Measurements from ENCODE around the gene OSBPL7. TPM values are rescaled to one million over a fixed set of nuclear protein-coding genes. Genes with fewer than 3 reads are reported as not detected.
A peak's percentile ranks its signal among the peaks of the same experiment; 100 is the strongest.

Gene OSBPL7
- total RNA-seq, 1 donor from 2014 or later = 4.4 TPM

DNA sequence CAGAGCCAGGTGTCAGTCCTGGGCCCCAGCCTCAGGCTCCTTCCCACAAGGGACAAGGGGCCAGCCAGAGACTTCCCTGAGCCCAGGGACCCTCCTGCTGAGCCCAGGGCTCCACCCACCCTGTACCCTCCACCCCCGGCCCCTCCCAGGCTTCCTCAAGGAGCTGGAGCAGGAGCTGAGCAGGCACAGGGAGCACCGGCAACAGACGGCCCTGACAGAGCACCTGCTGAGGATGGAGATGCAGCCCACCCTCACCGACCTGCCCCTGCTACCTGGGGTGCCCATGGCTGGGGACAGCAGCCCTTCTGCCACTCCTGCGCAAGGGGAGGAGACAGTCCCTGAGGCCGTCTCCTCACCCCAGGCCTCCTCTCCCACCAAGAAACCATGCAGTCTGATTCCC is 15.0 kb upstream of the OSBPL7 start:
- Histone ChIP-seq H3K4me1 (peaks cover 68% of the 10 kb centered on the region), H3K36me3 (peaks cover 32% of the 10 kb centered on the region), H3K9me3 (replicated peaks) (no peaks in the 10 kb centered on the region), H3K4me3 (no peak overlapping the region), H3K27me3 (ENCODE audit: low read depth) (no peaks in the 10 kb centered on the region), H3K27ac (replicated peaks) (no peak overlapping the region)
- intact Hi-C loops (cut with micrococcal nuclease) = no loop called here
- no peak for DNase-seq
- TF ChIP-seq, protein P1, sequence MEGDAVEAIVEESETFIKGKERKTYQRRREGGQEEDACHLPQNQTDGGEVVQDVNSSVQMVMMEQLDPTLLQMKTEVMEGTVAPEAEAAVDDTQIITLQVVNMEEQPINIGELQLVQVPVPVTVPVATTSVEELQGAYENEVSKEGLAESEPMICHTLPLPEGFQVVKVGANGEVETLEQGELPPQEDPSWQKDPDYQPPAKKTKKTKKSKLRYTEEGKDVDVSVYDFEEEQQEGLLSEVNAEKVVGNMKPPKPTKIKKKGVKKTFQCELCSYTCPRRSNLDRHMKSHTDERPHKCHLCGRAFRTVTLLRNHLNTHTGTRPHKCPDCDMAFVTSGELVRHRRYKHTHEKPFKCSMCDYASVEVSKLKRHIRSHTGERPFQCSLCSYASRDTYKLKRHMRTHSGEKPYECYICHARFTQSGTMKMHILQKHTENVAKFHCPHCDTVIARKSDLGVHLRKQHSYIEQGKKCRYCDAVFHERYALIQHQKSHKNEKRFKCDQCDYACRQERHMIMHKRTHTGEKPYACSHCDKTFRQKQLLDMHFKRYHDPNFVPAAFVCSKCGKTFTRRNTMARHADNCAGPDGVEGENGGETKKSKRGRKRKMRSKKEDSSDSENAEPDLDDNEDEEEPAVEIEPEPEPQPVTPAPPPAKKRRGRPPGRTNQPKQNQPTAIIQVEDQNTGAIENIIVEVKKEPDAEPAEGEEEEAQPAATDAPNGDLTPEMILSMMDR (IDR thresholded peaks at IDR 0.05; ENCODE audit: borderline replicate concordance) = no peak

DNA sequence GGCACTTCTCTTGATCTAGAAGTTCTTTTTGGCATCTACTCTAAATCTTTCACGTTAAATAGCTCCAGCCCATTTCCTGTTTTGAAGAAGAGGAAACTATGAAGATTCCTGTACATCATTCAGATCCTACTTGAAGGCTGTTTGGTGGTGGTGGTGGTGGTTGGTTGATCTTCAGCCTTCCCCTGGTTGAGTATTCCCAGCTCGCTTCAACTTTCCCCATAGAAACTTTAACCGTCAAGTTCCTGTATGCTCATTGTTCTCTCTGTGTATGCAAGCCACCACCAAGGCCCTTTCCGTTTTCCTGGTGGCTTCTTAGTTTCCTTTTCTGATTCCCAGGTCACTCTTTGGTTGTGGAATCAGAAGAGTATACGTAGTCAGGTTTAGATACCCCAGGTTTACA is 13.2 kb upstream of the OSBPL7 start:
- TF ChIP-seq, protein P1 (IDR thresholded peaks at IDR 0.05; ENCODE audit: borderline replicate concordance) = no peak
- intact Hi-C loops (cut with micrococcal nuclease) = no loop called here
- Histone ChIP-seq H3K4me1 (peaks cover 67% of the 10 kb centered on the region), H3K9me3 (replicated peaks) (no peaks in the 10 kb centered on the region), H3K27ac (replicated peaks) (peak overlapping the region; percentile 58), H3K4me3 (no peak overlapping the region), H3K36me3 (peaks cover 32% of the 10 kb centered on the region), H3K27me3 (ENCODE audit: low read depth) (no peaks in the 10 kb centered on the region)
- no peak for DNase-seq

DNA sequence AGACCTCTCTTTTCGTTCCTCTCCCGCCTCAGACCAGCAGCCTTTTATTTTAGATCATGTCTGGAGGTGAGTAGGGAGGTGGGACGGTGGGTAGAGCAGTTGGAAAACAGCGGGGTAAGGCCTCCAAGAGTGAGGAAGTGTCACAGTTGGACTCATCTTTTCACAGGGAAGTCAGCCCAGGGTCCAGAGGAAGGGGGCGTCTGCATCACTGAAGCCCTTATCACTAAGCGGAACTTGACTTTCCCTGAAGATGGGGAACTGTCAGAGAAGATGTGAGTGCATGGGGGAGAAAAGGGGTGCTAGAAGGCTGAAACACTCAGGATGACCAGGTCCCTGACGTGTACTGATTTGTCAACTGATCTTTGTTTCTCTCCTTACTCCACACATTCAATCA is 10.3 kb upstream of the OSBPL7 start:
- intact Hi-C loops (cut with micrococcal nuclease) = no loop called here
- DNase-seq = no peak
- H3K27ac ChIP-seq (replicated peaks) = peak overlapping the region; percentile 84

DNA sequence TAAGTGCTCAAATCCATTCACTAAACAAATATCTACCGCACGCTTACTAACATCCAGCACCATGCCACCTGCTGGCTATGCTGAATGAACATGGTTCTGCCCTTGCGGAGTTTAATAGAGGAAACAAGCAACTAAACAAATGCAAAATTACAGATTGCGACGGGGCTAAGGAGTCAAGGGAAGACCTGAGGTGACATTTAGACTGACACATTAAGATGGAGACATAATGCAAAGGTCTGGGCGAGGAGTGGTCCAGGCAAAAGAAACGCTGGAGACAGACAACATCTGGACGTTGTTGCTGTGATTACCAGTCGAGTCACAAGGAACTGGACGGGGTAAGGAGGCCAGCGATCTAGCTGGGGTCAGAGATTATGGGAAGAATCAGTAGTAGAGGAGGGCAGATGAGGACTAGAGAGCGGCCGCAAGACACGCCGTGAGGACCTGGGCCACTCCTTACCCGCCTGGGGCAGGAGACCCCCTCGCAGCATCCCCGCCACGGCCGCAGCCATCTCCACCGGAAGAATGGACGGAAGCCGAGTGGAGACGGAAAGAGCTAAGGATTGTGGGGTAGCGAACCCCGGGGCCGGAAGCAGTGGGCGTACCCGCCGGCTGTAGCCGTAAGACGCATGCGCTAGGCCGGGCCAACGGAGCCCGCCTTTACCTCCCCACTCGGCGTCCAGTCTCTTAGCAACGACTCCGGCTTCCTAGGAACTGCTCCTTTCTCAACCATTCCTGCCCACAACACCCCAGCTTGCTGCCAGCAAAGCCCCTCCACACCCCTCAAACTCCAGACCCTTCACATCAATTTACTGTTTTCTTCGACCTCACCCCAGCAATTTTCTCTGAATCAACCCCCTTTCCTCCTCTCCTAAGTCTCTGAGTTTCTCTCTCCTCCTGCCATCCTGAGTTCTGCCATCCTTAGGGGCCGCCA is 9.7 kb upstream of the OSBPL7 start, which contains the start of the genes LRRC46 and MRPL10:
Gene LRRC46, plus strand, starts transcription at position 668 of the 931 bp plus-strand sequence. CDS start 320 bp downstream, outside the sequence.
Gene MRPL10, minus strand, starts transcription at position 539 of the 931 bp plus-strand sequence. Its CDS starts 30 bp downstream, at position 509.
- H3K4me3 ChIP-seq = peak within 1 kb of the TSS; percentile 86
- H3K4me1 ChIP-seq = peaks cover 50% of the 10 kb centered on the region
- DNase-seq = peak; percentile 93
- peaks cover 36% of the 10 kb centered on the region for H3K36me3 ChIP-seq
- no peaks in the 10 kb centered on the region for H3K27me3 ChIP-seq (ENCODE audit: low read depth)
- no peaks in the 10 kb centered on the region for H3K9me3 ChIP-seq (replicated peaks)
- peak within 1 kb of the TSS; percentile 84 for H3K27ac ChIP-seq (replicated peaks)
- intact Hi-C loops (cut with micrococcal nuclease) = no loop called here
- TF ChIP-seq, protein P1 (IDR thresholded peaks at IDR 0.05; ENCODE audit: borderline replicate concordance) = no peak

More for the DNA sequence above, 10.3 kb upstream of the OSBPL7 start:
- TF ChIP-seq, protein P1 (IDR thresholded peaks at IDR 0.05; ENCODE audit: borderline replicate concordance) = no peak
- Histone ChIP-seq H3K27me3 (ENCODE audit: low read depth) (no peaks in the 10 kb centered on the region), H3K4me3 (peak overlapping the region; percentile 86), H3K36me3 (peaks cover 36% of the 10 kb centered on the region), H3K9me3 (replicated peaks) (no peaks in the 10 kb centered on the region), H3K4me1 (peaks cover 50% of the 10 kb centered on the region)

DNA sequence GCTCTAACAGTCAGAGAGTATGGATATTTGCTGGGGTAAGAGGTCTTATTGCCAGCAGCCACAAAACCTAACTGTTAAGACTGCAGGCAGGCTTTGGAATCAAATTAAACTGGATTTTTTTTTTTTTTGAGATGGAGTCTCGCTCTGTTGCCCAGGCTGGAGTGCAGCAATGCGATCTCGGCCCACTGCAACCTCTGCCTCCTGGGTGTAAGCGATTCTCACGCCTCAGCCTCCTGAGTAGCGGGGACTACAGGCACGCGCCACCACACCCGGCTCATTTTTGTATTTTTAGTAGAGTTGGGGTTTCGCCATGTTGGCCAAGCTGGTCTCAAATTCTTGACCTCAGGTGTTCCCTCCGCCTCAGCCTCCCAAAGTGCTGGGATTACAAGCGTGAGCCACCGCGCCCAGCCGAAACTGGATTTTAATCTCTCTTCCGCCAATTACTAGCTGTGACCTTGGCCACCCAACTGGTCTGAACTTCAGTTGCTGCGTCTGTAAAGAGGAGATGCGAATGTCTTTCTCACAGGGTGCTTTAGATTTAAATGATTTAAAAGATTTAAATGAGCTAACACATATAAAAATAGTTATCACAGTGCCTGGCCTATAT is 8.9 kb upstream of the OSBPL7 start:
- no peak for DNase-seq
- intact Hi-C loops (cut with micrococcal nuclease) = no loop called here
- peak overlapping the region; percentile 84 for H3K27ac ChIP-seq (replicated peaks)
- H3K36me3 ChIP-seq = peaks cover 36% of the 10 kb centered on the region
- no peaks in the 10 kb centered on the region for H3K9me3 ChIP-seq (replicated peaks)
- TF ChIP-seq, protein P1 (IDR thresholded peaks at IDR 0.05; ENCODE audit: borderline replicate concordance) = no peak
- H3K4me3 ChIP-seq = peak overlapping the region; percentile 86
- peaks cover 46% of the 10 kb centered on the region for H3K4me1 ChIP-seq
- H3K27me3 ChIP-seq (ENCODE audit: low read depth) = no peaks in the 10 kb centered on the region
